D721Med (cell line): Measurements from ENCODE around the gene ARID1A.
A peak's percentile ranks its signal among the peaks of the same experiment; 100 is the strongest.

Experiments
- DNase-seq: peaks from one replicate; pipeline ENCODE4 v3.0.0; 2011; ENCODE audit warnings: low spot score; ENCODE audit not compliant: insufficient read length
- FAIRE-seq: peaks from 2 replicates; lab custom pipeline; 2011; peaks lifted over from hg19 to GRCh38; lab: Jason Lieb, UNC
- TF ChIP-seq, protein P1 (sequence below): IDR thresholded peaks from 2 replicates; pipeline ENCODE4 v1.5.1; 2012; ENCODE audit warnings: mild to moderate bottlenecking, control low read depth; ENCODE audit not compliant: insufficient read depth; ENCODE audit errors: missing control alignments

ARID1A gene

DNA sequence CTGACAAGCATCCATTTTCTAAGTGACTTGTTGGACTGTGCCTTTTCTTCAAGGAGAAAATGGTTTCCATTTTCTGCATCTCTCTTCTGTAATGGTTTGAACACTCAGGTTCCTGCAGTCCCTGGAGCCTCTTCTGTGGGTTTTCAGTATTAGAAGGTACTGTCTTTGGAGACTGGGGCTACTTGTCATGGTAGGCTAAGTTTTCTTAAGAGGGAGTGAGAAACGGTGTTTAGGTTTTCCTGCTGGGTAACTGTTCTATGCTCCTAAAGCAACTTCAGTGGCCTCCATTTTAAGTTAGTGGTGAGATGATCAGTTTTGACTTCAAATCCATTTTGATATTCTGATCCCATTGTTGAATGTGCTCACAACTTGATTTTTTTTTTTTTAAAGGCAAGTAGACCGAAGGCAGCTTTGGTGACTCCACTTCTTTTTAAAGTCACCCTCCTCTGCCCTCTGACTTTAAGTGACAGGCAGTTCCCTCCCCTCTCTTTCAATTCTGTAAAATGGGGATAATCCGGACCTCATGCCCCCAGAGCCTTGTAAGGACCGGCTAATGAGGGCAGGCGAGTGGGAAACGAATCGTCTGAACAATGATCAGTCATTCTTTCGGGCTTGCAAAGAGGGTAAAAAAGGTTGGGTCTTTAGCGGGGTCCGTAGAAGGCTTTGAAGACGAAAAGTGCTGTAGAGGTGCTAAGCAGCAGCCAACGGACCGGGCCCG, 1.0 kb upstream of the ARID1A start:
- DNase-seq (no peak), FAIRE-seq (no peak)
- TF ChIP-seq, protein P1, sequence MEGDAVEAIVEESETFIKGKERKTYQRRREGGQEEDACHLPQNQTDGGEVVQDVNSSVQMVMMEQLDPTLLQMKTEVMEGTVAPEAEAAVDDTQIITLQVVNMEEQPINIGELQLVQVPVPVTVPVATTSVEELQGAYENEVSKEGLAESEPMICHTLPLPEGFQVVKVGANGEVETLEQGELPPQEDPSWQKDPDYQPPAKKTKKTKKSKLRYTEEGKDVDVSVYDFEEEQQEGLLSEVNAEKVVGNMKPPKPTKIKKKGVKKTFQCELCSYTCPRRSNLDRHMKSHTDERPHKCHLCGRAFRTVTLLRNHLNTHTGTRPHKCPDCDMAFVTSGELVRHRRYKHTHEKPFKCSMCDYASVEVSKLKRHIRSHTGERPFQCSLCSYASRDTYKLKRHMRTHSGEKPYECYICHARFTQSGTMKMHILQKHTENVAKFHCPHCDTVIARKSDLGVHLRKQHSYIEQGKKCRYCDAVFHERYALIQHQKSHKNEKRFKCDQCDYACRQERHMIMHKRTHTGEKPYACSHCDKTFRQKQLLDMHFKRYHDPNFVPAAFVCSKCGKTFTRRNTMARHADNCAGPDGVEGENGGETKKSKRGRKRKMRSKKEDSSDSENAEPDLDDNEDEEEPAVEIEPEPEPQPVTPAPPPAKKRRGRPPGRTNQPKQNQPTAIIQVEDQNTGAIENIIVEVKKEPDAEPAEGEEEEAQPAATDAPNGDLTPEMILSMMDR = no peak

DNA sequence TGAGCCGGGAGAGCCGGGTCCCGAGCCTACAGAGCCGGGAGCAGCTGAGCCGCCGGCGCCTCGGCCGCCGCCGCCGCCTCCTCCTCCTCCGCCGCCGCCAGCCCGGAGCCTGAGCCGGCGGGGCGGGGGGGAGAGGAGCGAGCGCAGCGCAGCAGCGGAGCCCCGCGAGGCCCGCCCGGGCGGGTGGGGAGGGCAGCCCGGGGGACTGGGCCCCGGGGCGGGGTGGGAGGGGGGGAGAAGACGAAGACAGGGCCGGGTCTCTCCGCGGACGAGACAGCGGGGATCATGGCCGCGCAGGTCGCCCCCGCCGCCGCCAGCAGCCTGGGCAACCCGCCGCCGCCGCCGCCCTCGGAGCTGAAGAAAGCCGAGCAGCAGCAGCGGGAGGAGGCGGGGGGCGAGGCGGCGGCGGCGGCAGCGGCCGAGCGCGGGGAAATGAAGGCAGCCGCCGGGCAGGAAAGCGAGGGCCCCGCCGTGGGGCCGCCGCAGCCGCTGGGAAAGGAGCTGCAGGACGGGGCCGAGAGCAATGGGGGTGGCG, 371 bp downstream of the ARID1A start:
- no peak for DNase-seq
- TF ChIP-seq, protein P1 = no peak
- no peak for FAIRE-seq

DNA sequence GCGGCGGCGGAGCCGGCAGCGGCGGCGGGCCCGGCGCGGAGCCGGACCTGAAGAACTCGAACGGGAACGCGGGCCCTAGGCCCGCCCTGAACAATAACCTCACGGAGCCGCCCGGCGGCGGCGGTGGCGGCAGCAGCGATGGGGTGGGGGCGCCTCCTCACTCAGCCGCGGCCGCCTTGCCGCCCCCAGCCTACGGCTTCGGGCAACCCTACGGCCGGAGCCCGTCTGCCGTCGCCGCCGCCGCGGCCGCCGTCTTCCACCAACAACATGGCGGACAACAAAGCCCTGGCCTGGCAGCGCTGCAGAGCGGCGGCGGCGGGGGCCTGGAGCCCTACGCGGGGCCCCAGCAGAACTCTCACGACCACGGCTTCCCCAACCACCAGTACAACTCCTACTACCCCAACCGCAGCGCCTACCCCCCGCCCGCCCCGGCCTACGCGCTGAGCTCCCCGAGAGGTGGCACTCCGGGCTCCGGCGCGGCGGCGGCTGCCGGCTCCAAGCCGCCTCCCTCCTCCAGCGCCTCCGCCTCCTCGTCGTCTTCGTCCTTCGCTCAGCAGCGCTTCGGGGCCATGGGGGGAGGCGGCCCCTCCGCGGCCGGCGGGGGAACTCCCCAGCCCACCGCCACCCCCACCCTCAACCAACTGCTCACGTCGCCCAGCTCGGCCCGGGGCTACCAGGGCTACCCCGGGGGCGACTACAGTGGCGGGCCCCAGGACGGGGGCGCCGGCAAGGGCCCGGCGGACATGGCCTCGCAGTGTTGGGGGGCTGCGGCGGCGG, 1.0 kb downstream of the ARID1A start:
- DNase-seq = no peak
- FAIRE-seq = no peak
- TF ChIP-seq, protein P1 = no peak

DNA sequence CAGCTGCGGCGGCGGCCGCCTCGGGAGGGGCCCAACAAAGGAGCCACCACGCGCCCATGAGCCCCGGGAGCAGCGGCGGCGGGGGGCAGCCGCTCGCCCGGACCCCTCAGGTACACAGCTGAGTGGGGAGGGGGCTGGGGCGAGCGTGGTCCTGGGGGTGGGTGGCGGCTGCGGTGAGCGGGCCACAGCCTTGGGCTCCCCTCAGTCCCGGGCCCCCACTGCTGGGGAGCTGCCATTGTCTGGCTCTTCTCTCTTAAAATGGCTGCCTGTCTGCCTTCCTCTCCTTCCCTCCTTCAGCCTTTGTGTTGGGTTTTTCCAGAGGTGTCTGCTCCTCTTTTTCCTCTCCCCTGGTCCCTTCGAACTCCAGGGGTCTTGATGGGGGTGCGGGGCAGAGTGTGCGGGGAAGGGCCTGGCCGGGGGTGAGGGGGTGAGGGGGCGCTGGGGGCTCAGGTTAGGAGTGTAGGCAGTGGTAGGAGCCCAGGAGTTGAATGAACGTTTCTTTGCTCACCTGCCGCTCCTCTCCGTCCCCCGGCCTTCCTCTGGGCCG, 1.7 kb downstream of the ARID1A start:
- no peak for DNase-seq
- FAIRE-seq = no peak
- TF ChIP-seq, protein P1 = no peak

DNA sequence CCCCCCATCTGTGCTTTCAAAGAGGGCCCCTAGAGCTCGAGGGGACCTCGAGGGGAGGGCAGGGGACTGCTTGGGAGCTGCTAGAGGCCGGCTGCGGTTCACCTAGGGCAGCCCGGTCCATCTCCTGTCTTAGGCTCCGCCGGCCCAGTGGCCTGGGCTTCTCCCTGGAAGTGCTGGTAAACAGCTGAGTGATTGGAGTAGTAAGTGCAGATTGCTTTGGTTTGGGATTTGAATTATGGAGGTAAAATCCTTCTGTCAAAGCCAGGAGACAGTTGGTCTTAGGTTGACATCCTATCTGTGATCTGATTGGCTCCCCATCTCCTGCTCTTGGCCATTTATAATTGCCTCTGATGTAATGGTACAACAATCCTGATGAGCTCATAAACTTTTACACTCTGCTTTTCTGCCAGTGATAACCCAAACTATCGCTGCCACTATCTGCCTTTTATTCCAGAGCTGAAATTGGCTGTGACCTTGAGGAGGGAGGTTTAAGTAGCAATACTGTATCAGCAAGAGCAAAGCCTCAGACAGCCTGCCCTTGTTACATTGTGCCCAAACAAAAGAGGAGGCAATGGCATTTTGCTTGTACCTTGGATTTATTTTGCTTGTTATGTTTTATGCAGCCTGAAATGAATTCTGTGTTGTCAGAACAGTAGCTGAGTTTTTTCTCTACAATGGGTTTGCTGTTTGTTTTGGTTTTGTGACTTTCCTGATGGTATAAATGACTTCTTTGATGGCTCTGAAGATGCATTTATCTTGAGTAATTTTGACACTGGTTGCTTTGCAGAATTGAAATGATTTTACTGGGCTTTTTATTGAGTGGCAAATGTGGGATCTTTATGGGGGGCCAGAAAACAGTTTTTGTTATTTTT, 2.4 kb downstream of the ARID1A start:
- no peak for FAIRE-seq

DNA sequence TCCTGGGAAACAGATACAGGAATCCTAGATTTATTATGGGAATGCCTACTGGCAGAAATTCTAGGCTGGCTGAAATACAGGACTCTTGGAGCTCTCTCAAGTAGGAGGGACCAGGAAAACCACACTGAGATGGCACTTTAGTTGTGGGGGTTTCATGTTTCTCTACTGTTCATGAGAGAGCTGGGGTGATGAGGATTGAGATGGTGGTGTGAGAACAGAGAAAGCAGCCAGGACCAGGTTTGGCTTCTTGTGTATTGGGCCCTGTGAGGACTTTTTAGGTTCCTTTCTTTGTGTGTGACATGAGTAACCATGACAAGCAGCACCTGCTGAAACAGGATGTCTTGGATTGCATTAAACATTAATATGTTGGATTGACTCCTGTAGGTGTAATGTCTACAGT, 4.9 kb downstream of the ARID1A start:
- TF ChIP-seq, protein P1 = no peak
- FAIRE-seq = no peak
- no peak for DNase-seq

More for the DNA sequence above, 2.4 kb downstream of the ARID1A start:
- peak; percentile 26 for DNase-seq
- TF ChIP-seq, protein P1 = no peak
